HFF-Myc (cell line): ENCODE measurements around the gene CNOT1.
"Not testable (repeated sequence)": the region's sequence is repeated elsewhere in the genome, so short reads cannot be mapped to it uniquely, and the experiment has no call there.

ENCODE experiments used
- DNase-seq: peaks from one replicate; pipeline ENCODE4 v3.0.0-alpha.2; 2011; ENCODE audit warnings: low read depth; ENCODE audit errors: extremely low read depth
- H3K4me3 ChIP-seq: replicated peaks from 2 replicates; pipeline ENCODE4 v1.5.1; 2011; ENCODE audit warnings: low read depth, mild to moderate bottlenecking, control low read depth, low read length
- TF ChIP-seq, protein P1 (sequence below): IDR thresholded peaks from 2 replicates; pipeline ENCODE4 v1.5.1; 2012; ENCODE audit warnings: mild to moderate bottlenecking, low read depth, low read length, control low read depth; ENCODE audit errors: missing control alignments

Gene CNOT1

DNA sequence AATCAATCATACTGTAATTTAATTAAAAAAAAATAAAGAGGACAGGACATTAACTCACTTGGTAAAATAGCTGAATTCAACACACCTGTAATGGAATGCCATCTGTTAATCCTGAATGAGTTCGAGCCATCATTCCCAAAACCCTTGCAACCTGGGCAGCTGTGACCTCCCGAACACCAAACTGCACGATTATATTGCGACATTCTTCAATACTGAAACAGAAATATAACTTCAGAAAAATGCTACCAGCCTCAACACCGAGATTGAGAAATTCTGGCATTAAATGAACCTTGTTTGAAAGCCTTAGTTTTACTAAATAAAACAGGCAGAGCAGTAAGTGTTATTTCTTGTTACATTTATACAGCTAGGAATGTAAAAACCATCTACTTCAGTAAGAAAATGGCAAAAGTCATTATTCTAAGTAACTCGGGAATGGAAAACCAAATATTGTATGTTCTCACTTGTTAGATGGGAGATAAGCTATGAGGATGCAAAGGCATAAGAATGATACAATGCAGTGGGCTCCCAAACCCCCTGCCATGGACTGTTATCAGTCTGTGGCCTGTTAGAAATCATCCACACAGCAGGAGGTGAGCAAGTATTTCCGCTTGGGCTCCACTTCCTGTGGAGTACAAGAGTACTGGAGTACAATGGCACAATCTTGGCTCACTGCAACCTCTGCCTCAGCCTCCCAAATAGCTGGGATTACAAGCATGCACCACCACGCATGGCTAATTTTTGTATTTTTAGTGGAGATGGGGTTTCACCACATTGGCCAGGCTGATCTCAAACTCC, 46.5 kb downstream of the CNOT1 start:
- DNase-seq, result no peak
- H3K4me3 ChIP-seq, result no peak overlapping the region
- TF ChIP-seq, protein P1, sequence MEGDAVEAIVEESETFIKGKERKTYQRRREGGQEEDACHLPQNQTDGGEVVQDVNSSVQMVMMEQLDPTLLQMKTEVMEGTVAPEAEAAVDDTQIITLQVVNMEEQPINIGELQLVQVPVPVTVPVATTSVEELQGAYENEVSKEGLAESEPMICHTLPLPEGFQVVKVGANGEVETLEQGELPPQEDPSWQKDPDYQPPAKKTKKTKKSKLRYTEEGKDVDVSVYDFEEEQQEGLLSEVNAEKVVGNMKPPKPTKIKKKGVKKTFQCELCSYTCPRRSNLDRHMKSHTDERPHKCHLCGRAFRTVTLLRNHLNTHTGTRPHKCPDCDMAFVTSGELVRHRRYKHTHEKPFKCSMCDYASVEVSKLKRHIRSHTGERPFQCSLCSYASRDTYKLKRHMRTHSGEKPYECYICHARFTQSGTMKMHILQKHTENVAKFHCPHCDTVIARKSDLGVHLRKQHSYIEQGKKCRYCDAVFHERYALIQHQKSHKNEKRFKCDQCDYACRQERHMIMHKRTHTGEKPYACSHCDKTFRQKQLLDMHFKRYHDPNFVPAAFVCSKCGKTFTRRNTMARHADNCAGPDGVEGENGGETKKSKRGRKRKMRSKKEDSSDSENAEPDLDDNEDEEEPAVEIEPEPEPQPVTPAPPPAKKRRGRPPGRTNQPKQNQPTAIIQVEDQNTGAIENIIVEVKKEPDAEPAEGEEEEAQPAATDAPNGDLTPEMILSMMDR, result no peak

DNA sequence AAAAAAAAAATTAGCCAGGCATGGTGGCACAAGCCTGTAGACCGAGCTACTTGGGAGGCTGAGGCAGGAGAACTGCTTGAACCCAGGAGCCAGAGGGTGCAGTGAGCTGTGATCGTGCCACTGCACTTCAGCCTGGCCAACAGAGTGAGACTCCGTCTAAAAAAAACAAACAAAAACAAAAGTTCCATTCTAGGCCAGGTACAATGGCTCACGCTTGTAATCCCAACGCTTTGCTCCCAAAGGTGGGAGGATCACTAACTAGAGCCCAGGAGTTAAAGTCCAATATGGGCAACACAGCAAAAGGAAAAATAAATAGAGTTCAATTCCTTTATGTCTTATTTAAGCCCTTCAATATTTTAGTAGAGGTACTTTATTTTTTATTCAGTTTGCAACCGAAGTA, 47.5 kb downstream of the CNOT1 start:
- TF ChIP-seq, protein P1, result no peak
- H3K4me3 ChIP-seq, result no peak overlapping the region
- no peak for DNase-seq

DNA sequence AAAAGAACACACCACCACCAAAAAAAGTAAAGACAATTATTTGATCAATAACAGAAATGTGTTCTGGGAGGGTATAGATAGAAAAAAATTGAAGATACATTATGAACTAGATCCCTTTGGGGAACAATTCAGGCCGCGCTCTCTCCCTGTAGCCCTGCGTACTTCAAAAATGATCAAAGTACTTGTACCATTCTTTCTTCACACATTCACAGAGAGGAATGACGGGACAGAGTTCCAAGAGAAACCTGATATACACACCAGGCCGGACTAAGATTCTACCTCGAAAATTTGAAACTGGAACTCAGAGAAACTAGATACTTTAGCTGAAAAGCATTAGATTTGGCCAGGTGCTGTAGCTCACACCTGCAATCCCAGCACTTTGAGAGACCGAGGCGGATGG, 50.0 kb downstream of the CNOT1 start:
- no peak for DNase-seq
- no peak overlapping the region for H3K4me3 ChIP-seq
- TF ChIP-seq, protein P1, result no peak

DNA sequence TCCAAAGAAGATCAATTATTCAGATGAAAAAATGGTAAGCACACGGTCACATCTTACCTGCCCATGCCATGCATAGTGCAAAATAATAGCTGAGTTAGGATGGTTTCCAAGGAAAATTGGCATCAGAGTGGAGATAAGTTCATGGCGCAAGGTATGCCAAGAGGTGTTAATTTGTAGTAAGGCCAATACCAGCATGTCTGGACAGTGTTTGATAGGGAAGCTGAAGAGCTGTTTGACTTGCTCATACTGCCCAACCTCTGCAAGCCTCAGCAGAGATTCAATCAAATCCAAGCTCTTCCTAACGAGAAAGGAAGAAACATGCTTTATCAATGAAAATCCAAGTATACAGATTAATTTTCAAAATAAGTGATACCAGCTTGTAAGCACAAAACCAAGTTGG, 51.0 kb downstream of the CNOT1 start:
- no peak overlapping the region for H3K4me3 ChIP-seq
- no peak for DNase-seq
- TF ChIP-seq, protein P1, result no peak

DNA sequence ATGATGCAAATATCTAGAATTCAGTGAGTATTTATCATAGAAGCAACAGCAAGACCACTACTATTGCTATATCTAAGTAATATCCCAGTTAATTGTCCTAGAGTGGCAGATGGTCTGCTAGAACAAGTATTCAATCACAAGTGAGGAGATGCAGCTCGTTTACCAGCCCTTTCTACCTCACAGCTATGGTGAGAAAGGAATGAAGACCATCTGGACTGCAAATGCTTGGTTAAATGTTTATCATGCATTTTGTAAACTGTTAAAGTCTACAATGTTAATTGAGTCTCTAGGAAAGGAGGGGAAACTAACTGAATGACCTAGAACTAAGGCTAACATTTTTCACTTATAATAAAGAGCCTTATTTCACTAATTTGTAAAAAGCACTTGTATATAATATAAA, 52.5 kb downstream of the CNOT1 start:
- DNase-seq, result no peak
- TF ChIP-seq, protein P1, result no peak

DNA sequence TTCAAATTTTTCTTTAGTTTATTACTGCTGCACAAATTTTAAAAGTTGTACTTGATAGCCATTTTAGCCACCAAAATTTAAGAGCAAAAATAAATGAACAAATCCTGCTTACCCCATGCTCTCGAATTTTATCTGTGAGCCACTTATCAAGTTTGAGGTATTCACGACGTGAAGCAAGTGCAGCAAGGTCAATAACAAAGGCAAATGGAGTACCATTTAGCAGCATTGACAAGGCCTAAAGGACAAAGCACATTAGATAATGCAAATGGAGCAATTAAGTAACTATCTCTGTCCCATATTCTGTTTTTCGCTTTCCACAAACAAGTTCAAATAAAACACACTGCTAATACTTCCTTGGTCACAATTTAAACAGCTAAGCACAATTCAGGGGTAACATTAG, 54.7 kb downstream of the CNOT1 start:
- TF ChIP-seq, protein P1, result no peak
- DNase-seq, result no peak
- no peak overlapping the region for H3K4me3 ChIP-seq

More for the DNA sequence above, 52.5 kb downstream of the CNOT1 start:
- H3K4me3 ChIP-seq, result no peak overlapping the region

DNA sequence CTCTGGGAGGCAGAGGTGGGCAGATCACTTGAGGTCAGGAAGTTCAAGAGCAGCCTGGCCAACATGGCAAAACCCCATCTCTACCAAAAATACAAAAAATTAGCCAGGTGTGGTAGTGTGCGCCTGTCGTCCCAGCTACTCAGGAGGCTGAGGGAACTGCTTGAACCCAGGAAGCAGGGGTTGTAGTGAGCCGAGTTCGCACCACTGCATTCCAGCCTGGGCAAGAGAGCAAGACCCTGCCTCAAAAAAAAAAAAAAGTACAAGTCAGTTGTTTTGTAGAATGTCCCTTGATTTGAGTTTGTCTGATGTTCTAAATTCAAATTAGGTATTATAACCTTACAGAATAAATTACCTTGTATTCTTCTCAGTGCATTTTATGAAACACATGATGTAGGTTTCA, 63.9 kb downstream of the CNOT1 start:
- H3K4me3 ChIP-seq, DNase-seq: not testable (repeated sequence)
